Natural killer cell (primary cell): ENCODE measurements around the gene CITED4. TPM values are rescaled to one million over a fixed set of nuclear protein-coding genes. Genes with fewer than 3 reads are reported as not detected.

ENCODE experiments used
- ATAC-seq, 3 donors: fragments of 150-1000 bp in 2 of 3; fragments of 200-7000 bp in 1 of 3; cut with Tn5 transposase; 1 replicate in 1 of 3; 2 replicates in 2 of 3; pipeline ENCODE4 v1.10.0; 2021; ENCODE audit warnings: mild to moderate bottlenecking in 2 of 3, moderate library complexity in 2 of 3
- DNase-seq, 2 donors: peaks; one replicate each; pipeline versions ENCODE4 v3.0.0 to v3.0.0-alpha.2; 2013 to 2021; ENCODE audit warnings: mixed read lengths in 1 of 2
- H3K27ac ChIP-seq: one replicate; pipeline ENCODE4 v1.5.1; 2013; ENCODE audit warnings: mild to moderate bottlenecking, low read length
- H3K27me3 ChIP-seq: one replicate; pipeline ENCODE4 v1.6.1; 2013; ENCODE audit warnings: low read length; ENCODE audit not compliant: control insufficient read depth, insufficient read depth
- H3K36me3 ChIP-seq: one replicate; pipeline ENCODE4 v1.6.1; 2013; ENCODE audit warnings: low read length; ENCODE audit not compliant: control insufficient read depth, insufficient read depth
- H3K4me1 ChIP-seq: one replicate; pipeline ENCODE4 v1.6.1; 2013; ENCODE audit warnings: low read length; ENCODE audit not compliant: control insufficient read depth, insufficient read depth
- H3K4me3 ChIP-seq: one replicate; pipeline ENCODE4 v1.5.1; 2013; ENCODE audit warnings: low read length
- H3K9me3 ChIP-seq: one replicate; pipeline ENCODE4 v1.6.1; 2013; ENCODE audit warnings: low read length; ENCODE audit not compliant: control insufficient read depth, insufficient read depth
- H3K27ac Mint-ChIP-seq, 2 donors: one replicate each; pipeline ENCODE4 v1.8.0; 2022; ENCODE audit warnings: mild to moderate bottlenecking in 2 of 2, mixed read lengths in 2 of 2, moderate library complexity in 1 of 2
- H3K27me3 Mint-ChIP-seq, 2 donors: one replicate each; pipeline ENCODE4 v1.8.0; 2022; ENCODE audit warnings: low read depth in 2 of 2, mixed read lengths in 2 of 2
- H3K36me3 Mint-ChIP-seq: one replicate; pipeline ENCODE4 v1.8.0; 2022; ENCODE audit warnings: mixed read lengths
- H3K4me1 Mint-ChIP-seq, 2 donors: one replicate each; pipeline ENCODE4 v1.8.0; 2022; ENCODE audit warnings: mixed read lengths in 2 of 2
- H3K4me3 Mint-ChIP-seq: one replicate; pipeline ENCODE4 v1.8.0; 2022; ENCODE audit warnings: mild to moderate bottlenecking, moderate library complexity, mixed read lengths
- H3K9me3 Mint-ChIP-seq, 2 donors: one replicate each; pipeline ENCODE4 v1.8.0; 2022; ENCODE audit warnings: mixed read lengths in 2 of 2
- CTCF ChIP-seq: fragments of 200-600 bp; IDR thresholded peaks from one replicate; pipeline ENCODE4 v1.8.0; 2022; ENCODE audit warnings: antibody characterized with exemption
- WGBS: methylation state at CpG from one replicate; pipeline ENCODE4 v1.1.7; 2013; ENCODE audit warnings: missing lambda C conversion rate; ENCODE audit not compliant: insufficient coverage; 5-methylcytosine and 5-hydroxymethylcytosine counted together
- intact Hi-C: fragments of 100-400 bp; cut with micrococcal nuclease; formaldehyde crosslinking; loops from one replicate; pipeline ENCODE4 v1.14.2; 2022
- total RNA-seq, 4 donors: library from RNA; stranded (reverse); fragments of 120-200 nt in 1 of 4; gene quantifications; one replicate each; pipeline versions ENCODE4 v1.2.3 to v1.2.4, GENCODE V29; 2013 to 2022

The CITED4 gene
- total RNA-seq, 3 donors from 2014 or later (not counting 1 experiment from before 2014, with no cell fraction given) = 3.5 to 7.7 (median 4.9) TPM

GRCh38 chr1:40884055-40884795 lies 22.1 kb upstream of the CITED4 start:
- Histone ChIP-seq H3K4me3 (no peak overlapping the region), H3K36me3 (no peaks in the 10 kb centered on the region), H3K27ac (no peak overlapping the region), H3K4me1 (peaks cover 3% of the 10 kb centered on the region), H3K9me3 (no peaks in the 10 kb centered on the region), H3K27me3 (peaks cover 8% of the 10 kb centered on the region)
- H3K4me3 Mint-ChIP-seq = peak overlapping the region; percentile 60
- WGBS = 19% methylated on average over 73 of the region's 73 CpGs
- H3K27me3 Mint-ChIP-seq = peaks cover 34 to 46% of the 10 kb centered on the region in 2 donors
- no peak for DNase-seq
- H3K36me3 Mint-ChIP-seq = no peaks in the 10 kb centered on the region
- no peak for TF ChIP-seq CTCF
- H3K27ac Mint-ChIP-seq = no peak overlapping the region
- peak in 2 of 3 donors; percentile 47 to 68 for ATAC-seq
- no peaks in the 10 kb centered on the region for H3K9me3 Mint-ChIP-seq
- H3K4me1 Mint-ChIP-seq = peaks cover 6% of the 10 kb centered on the region in 2 donors
- intact Hi-C loops = no loop called here

GRCh38 chr1:40880813-40881549 lies 18.8 kb upstream of the CITED4 start:
- Mint-ChIP-seq H3K4me3 (no peak overlapping the region), H3K36me3 (no peaks in the 10 kb centered on the region), H3K27me3 (peaks cover 19 to 28% of the 10 kb centered on the region in 2 donors), H3K9me3 (no peaks in the 10 kb centered on the region), H3K4me1 (peaks cover 21 to 24% of the 10 kb centered on the region in 2 donors), H3K27ac (no peak overlapping the region)
- 78% methylated on average over 4 of the region's 6 CpGs for WGBS
- Histone ChIP-seq H3K4me1 (peaks cover 18% of the 10 kb centered on the region), H3K27me3 (peaks cover 4% of the 10 kb centered on the region), H3K9me3 (peaks cover 3% of the 10 kb centered on the region), H3K36me3 (no peaks in the 10 kb centered on the region), H3K27ac (no peak overlapping the region), H3K4me3 (no peak overlapping the region)
- intact Hi-C loops = no loop called here
- no peak for TF ChIP-seq CTCF
- ATAC-seq (no peak), DNase-seq (no peak)

- no peak for TF ChIP-seq CTCF
- Mint-ChIP-seq H3K4me3 (no peak overlapping the region), H3K27ac (no peak overlapping the region), H3K36me3 (no peaks in the 10 kb centered on the region), H3K4me1 (peaks cover 33 to 37% of the 10 kb centered on the region in 2 donors), H3K9me3 (no peaks in the 10 kb centered on the region), H3K27me3 (peaks cover 11 to 18% of the 10 kb centered on the region in 2 donors)
- DNase-seq = no peak
- H3K4me3 ChIP-seq = no peak overlapping the region
- peaks cover 3% of the 10 kb centered on the region for H3K9me3 ChIP-seq
- intact Hi-C loops = no loop called here
- no peak for ATAC-seq
- H3K4me1 ChIP-seq = peaks cover 30% of the 10 kb centered on the region
- 86% methylated on average over 11 of the region's 11 CpGs for WGBS
- H3K27ac ChIP-seq = no peak overlapping the region
- H3K27me3 ChIP-seq = peaks cover 4% of the 10 kb centered on the region
- no peaks in the 10 kb centered on the region for H3K36me3 ChIP-seq
Measured at GRCh38 chr1:40879482-40880175, 17.5 kb upstream of the CITED4 start.
